Astrocyte (in vitro differentiated cells and primary cell): ENCODE measurements around the gene RAPGEF6.

ENCODE experiments used
- EZH2 ChIP-seq: IDR thresholded peaks from 2 replicates; pipeline ENCODE4 v1.6.1; 2012; ENCODE audit warnings: mild to moderate bottlenecking, low read length, inconsistent platforms; ENCODE audit not compliant: insufficient read depth
- TF ChIP-seq, protein P1 (sequence below): IDR thresholded peaks from 2 replicates; pipeline ENCODE4 v1.5.1; 2011; ENCODE audit warnings: low read depth, mild to moderate bottlenecking, inconsistent platforms, low read length, moderate library complexity; ENCODE audit not compliant: insufficient read depth

DNA sequence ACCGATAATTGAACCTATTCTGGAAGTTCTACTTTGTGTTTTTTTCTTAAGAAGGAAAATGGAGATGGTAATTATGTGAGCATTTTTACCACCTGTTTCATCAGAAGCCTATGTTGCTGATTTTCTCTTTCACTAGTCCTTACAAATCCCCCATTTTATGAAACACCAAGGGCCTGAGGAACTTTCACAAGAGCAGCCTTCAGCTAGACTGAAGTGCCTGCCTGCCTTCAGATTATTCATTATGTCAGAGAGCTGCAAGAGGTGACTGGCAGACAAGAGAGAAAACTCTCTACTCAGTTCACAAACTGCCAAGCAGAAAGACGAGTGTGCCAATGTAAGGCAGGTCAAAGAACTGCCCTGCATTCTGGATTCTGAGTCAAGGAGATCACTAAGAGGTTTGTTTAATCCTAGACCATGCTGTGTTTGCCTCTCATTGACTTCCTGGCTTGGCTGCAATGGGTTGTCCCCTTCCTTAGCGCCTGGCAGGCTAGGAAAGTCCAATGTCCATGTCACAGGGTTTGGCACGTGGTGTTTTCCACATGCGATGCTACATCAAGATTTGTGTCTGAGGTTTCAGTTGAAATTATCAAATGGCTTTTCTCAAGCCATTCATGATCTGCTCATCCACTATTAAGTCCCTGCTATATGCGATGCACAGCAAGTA, 227.9 kb downstream of the RAPGEF6 start:
- TF ChIP-seq, protein P1, sequence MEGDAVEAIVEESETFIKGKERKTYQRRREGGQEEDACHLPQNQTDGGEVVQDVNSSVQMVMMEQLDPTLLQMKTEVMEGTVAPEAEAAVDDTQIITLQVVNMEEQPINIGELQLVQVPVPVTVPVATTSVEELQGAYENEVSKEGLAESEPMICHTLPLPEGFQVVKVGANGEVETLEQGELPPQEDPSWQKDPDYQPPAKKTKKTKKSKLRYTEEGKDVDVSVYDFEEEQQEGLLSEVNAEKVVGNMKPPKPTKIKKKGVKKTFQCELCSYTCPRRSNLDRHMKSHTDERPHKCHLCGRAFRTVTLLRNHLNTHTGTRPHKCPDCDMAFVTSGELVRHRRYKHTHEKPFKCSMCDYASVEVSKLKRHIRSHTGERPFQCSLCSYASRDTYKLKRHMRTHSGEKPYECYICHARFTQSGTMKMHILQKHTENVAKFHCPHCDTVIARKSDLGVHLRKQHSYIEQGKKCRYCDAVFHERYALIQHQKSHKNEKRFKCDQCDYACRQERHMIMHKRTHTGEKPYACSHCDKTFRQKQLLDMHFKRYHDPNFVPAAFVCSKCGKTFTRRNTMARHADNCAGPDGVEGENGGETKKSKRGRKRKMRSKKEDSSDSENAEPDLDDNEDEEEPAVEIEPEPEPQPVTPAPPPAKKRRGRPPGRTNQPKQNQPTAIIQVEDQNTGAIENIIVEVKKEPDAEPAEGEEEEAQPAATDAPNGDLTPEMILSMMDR = no peak
- no peak for TF ChIP-seq EZH2
